Measurements from ENCODE around the gene ZNF750.

The ZNF750 gene

DNA sequence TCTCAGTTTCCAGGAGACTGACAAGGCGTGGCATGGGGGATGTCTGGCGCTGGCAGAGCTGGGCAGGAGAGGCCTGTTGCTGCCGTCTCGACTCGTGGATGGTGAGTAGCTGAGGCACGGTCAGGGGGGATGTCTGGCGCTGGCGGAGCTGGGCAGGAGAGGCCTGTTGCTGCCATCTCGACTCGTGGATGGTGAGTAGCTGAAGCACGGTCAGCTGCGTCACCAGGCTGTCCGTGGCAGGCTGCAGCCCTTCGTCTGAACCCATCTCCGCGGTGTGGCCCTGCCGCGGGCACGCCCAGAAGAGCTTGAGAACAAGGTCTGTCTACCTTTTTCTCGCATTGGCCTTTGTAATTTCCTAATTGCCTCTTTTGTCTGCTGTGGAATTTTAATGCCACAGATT lies 25.0 kb downstream of the ZNF750 start:
- DNase-seq (ENCODE audit: low read depth in 1 of 2, low spot score in 1 of 2): no peak

DNA sequence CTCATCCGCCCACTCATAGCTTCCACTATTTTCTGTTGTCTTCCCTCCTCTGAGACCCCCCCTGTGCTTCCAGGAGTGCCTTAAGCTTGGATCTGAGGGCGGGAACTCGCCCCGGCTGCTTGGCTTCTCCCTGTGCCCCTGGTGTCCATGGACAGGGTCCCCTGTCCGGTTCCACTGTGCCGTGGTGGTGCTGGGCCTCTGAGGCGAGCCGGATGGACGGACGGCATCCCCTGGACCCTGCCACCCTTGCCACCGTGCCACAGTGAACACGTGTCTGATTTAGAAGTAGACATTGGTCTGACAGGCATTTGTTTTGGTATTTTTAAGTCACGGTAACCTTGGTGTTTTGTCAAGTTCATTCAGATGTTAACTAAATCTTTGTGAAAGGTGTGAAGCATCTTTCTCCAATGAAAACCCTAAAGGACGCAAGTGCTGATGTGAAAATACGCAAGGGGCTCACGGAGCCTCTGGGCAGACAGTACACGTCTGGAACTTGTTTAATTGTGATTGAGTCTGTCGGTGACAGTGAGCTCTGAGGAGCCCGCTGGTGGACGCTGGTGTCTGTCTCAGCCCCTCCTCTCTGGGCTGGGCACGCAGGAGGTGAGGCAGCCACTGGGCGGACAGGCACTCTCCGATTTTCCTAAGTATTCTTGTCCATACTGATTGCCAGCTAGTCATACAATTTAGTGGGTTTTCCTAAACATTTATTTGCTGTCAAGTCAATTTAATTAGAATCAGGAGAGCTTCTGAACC lies 26.3 kb downstream of the ZNF750 start:
- DNase-seq (ENCODE audit: low read depth in 1 of 2, low spot score in 1 of 2): no peak

DNA sequence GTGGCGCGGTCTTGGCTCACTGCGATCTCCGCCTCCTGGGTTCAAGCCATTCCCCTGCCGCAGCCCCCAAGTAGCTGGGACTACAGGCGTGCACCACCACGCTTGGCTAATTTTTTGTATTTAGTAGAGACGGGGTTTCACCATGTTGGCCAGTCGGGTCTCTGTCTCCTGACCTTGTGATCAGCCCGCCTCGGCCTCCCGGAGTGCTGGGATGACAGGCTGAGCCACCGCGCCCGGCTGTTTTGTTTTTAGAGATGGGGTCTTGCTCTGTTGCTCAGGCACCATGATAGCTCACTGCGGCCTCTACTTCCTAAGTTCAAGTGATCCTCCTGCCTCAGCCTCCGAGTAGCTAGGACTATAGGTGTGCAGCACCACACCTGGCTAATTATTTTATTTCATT lies 27.2 kb downstream of the ZNF750 start:
- no peak for DNase-seq (ENCODE audit: low read depth in 1 of 2, low spot score in 1 of 2)

DNA sequence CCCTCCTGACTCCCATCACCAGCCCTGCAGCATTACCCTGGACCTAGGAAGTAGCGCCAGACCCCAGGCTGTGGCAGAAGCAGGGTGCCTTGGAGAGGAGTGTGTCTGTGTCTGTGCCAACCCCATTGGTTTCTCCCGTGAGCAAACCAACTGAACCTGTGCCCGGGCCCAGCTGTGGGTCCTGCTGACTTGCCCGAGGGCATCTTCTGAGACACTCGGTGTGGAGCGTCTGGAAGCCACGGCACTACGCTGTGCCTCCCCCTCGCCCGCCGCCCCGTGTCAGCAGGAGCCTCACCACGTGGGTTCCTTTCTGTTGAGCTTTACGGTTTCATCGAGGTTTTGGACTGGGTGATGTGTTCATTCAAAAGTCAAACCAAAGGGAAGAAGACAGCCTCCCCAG lies 27.8 kb downstream of the ZNF750 start:
- DNase-seq (ENCODE audit: low read depth in 1 of 2, low spot score in 1 of 2): no peak

DNA sequence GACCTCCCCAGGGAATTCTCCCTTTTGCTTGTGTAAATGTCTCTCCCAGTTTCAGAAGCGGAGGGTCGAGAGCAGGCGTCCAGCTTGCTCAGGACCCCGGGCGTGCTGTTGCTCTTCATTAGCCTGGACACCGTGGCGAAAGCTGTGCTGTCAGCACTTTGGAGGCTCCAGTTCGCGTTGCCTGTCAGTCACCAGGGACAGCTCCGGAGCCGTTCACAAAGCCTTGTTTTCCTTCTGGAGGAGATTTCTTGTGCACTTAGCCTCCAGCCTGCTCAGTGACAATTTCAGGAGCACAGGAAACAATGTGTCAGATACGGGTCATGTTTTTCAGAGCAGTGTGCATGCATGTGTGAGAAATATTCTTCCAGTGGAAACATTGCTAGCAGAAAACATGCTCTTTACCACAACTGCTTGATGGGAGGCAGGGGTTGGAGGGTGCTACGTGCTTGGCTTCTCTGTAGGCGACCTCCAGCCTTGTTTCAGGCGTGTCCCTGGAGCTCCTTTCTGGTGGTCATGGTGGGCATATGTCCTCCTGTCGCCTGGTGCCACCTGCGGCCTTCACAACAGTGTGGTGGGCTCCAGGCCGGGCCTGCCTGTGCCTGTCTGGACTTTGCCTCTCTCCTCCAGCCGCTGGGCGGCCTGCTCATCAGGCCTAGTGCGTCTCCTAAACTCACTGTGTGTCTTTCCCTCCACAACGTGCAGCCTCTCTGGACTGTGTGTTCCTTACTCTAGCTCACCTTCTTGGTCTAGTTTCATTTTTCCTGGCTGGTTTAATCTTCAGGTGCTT lies 29.0 kb downstream of the ZNF750 start:
- no peak for DNase-seq (ENCODE audit: low read depth in 1 of 2, low spot score in 1 of 2)

DNA sequence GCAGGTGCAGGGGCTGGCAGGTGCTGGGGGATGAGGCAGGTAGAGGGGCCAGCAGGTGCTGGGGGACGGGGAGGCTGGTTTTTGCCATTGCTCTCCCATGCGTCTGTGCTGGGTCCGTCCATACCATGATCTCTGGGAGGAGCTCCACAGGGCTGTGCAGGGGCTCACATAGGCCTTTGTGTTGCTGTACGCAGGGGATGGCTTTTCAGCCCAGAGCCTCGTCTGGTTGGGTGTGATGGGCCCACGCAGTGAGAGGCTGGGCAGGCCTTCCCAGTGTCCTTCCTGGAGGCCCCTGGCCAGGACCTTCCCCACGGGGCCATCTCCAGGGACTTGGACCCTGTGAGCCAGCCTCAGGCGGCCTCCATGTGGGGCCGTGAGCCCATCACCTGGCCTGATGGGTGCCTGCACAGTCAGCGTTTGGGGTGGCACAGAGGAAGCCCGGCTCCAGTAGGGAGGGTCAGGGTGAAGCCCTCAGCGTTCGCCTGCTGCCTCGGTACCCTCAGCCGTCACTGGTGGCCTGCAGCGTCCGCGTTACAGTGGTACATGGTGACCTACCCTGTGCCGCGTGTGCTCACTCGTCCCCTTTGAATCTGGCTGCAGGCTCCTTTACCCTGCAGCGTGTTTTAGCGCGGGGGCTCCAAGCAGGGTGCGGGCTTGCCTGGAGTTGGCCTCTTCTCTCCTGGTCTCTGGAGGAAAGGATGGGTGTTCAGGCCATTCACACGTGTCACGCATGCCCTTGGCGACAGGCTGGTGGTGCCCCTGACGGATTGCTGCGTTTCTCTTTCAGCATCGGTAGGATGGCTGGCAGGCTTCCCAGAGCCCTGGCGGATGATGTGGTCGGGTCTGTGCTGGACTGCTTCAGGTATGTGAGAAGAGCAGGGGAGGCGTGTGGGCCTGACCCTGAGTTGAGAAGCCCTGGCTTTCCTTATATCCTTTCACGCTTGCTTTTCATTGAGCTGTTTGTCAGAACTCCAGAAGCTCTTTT lies 30.6 kb downstream of the ZNF750 start:
- no peak for DNase-seq (ENCODE audit: low read depth in 1 of 2, low spot score in 1 of 2)

DNA sequence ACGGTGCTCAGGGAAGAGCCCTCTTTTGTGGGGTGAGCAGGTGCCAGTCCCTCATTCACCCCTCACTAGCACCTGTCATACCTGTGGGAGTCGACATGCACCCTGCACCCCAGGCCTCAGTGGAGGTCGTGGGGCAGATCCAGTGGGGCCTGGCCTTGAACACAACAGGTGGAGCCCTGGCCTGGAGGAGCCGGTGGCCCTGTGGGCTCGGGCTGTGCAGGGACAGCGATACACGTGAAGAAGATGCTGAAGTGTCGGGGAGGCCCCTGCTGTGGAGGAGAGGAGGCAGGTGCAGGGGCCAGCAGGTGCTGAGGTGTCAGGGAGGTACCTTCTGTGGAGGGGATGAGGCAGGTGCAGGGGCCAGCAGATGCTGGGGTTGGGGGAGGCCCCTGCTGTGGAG lies 31.8 kb downstream of the ZNF750 start:
- DNase-seq (ENCODE audit: low read depth in 1 of 2, low spot score in 1 of 2): no peak

DNA sequence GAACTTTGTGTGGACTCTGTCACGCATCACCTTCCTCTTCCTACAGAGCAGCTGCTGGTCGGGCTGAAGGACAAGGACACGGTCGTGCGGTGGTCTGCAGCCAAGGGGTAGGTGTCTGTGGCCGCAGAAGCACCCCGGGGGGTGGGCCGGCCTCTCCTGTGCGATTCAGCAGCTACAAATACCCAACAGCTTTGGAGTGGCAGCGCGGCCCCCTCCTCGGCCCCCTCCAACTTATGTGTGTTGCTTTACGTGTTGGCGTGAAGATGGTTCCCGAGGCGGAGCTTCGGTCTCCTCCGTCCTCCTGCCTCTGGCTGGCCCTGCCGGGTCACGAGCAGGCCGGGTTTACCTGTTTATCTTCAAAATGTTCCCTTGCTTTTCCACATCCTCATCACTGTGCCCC lies 32.3 kb downstream of the ZNF750 start:
- DNase-seq (ENCODE audit: low read depth in 1 of 2, low spot score in 1 of 2): no peak

DNA sequence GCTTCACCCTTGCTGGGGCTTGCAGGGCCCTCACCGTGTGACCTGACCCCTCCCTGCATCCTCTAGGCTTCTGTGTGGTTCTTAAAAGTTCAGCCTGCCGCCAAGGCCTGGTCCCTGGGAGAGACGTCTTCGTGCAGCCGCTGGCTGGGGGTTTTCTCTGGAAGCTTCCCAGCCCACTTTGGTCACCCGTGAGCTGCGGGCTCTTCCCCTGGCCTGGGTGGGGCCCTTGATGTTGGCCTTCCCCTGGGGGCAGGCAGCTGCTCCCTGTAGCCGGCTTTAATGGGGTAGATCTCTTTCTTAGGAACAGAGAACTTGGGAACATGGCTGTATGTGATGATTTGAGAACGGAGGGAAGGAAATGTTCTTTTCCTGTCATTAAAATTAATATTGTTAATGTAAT lies 32.7 kb downstream of the ZNF750 start:
- DNase-seq (ENCODE audit: low read depth in 1 of 2, low spot score in 1 of 2): no peak

DNA sequence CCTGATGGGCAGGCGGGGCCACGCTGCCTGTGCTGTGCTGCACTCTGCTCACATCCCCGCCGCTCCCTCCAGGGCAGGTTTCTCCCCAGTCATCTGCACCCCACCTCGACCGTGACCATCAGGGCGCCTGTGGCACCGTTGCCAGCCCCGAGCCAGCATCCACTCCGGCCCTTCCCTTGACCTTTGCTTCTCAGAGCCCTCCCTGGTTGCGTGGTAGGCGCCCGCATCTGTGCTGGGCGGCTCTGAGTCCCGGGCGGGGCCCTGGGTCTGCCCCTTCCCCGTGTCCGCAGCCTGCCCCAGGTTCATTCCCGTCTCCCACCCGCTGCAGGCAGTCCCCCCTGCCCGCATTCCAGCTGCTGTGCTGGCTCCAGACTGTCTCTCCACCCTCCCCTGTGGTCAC lies 33.2 kb downstream of the ZNF750 start:
- no peak for DNase-seq (ENCODE audit: low read depth in 1 of 2, low spot score in 1 of 2)

DNA sequence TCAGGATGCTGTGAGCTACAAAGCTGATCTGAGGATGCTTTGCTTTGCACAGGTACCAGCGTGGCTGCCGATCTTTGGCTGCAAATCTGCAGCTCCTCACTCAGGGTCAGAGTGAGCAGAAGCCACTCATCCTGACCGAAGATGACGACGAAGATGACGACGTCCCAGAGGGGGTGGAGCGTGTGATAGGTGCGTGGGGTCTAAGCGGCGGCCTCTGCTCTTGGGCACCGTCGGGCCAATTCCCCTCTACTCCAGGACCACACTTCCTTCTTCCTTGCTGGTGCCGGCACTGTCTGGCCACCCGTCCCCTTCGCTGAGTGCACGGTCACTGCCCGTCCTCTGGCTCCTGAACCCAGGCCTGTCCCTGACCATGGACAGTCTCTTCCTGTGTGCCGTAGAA lies 34.0 kb downstream of the ZNF750 start:
- DNase-seq (ENCODE audit: low read depth in 1 of 2, low spot score in 1 of 2): no peak

DNA sequence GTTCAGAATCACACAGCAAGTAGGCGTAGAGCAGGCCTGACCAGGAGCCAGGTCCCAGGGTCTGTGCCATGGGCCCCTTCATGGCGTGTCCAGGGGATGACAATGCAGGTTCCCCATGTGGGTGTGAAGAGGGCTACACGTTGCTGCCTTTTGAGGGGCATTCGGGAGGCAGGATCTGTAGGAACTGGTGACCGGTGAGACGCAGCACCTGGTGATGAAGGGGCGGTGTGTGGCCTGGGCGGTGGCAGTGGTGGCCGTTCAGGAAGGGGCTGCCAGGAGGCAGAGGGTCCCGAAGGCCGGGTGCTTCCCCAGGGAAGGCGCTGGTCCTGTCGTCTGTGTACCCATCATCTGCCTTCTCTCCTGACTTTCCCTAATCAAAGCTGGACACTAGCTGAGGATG lies 34.6 kb downstream of the ZNF750 start:
- no peak for DNase-seq (ENCODE audit: low read depth in 1 of 2, low spot score in 1 of 2)

DNA sequence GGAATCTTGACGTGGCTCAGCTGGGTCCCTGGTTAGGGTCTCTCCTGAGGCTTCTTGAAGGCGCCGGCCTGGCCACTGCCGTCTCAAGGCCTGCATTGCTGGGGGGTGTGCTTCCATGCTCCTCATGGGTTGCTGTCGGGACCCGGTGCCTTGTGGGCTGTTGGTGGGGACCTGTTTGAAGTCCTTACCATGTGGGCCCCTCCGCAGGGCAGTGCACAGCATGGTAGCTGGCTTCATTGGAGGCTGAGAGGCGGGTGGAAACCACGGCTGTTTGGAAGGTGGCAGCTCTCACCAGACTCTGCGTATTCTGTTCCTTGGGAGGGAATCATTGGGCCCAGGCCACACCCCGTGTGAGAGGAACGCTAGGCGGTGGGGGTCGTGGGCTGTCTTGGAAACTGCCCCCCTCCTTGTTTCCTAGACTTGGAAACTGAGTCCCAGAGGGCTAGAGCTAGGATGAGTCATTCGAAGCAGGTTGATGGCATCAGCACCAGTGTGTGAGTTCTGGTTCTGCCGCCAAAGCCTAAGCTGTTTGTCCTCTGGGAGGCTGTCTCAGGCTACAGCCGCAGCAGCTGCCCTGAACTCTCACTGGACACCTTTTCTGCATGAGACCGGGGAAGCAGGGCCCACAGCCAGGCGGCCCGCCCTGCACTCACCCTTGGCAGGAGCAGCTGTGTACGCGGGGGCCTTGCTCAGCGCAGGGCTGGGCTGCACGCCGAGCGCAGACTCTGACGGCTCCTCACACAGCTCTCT lies 35.2 kb downstream of the ZNF750 start:
- DNase-seq (ENCODE audit: low read depth in 1 of 2, low spot score in 1 of 2): no peak

DNA sequence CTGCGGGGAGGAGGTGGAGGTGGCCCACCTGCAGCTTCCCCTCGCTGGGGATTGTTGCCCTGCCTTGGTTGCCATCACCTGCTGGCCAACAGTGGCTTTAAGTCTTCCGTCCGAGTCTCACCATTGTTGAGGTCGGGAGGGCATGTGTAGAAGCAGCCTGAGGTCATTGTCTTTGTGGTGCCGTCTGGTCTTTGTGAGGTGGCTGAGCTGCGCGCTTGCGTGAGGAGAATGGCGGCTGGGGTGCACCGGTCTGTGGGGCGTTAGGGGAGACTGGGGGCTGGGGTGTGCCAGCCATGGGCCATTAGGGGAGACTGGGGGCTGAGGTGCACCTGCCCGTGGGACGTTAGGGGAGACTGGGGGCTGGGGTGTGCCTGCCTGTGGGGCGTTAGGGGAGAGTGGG lies 36.2 kb downstream of the ZNF750 start:
- DNase-seq (ENCODE audit: low read depth in 1 of 2, low spot score in 1 of 2): no peak

DNA sequence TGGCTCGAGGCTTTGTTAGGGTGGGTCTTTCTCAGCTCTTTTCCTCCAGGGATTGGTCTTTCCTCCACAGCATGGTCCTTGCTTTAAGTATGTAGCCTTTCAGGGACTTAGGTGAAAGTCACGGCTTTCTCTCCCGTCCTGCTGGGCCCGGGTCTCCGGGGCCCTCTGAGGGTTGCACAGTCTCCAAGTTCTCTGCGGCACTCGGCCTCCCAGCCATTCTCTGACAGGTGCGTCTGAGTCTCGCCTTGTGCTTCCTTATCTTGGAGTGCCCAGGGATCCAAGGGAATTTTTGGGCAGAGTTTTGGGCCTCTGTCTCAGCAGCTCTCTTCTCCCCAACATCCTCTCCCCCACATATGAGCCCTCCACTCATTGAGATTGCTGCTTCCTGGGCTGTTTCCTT lies 36.6 kb downstream of the ZNF750 start:
- no peak for DNase-seq (ENCODE audit: low read depth in 1 of 2, low spot score in 1 of 2)

DNA sequence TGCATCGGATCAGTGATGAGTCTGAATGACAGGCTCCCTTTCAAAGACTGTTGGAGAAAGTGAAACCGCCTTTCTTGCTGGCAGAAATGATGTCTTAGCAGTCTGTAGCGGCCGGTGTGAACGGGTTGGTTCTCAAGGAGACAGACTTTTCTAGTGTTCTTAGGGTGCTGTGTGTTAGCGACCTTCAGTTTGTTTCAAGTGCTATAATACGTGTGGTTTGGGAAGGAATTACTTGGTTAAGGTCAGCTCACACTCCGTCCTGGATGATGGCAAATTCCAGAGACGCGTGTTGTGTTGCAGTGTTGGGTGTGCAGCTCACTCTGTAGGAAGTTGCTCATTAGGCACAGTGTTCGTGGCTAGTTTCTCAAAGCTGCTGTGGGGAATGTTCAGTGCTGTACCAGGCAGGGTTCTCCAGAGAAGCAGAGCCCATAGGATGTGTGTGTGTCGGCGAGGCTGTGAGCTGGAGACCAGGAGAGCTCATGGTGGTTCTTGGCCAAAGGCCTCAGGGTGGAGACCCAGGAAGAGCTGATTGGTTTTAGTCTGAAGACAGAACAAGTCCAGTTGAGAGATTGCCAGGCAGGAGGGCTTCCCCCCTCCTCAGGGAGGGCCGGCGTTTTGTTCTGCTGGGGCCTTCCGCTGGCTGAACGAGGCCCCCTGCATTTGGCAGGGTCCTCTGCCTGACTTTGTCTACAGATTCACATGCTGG lies 37.6 kb downstream of the ZNF750 start:
- no peak for DNase-seq (ENCODE audit: low read depth in 1 of 2, low spot score in 1 of 2)

DNA sequence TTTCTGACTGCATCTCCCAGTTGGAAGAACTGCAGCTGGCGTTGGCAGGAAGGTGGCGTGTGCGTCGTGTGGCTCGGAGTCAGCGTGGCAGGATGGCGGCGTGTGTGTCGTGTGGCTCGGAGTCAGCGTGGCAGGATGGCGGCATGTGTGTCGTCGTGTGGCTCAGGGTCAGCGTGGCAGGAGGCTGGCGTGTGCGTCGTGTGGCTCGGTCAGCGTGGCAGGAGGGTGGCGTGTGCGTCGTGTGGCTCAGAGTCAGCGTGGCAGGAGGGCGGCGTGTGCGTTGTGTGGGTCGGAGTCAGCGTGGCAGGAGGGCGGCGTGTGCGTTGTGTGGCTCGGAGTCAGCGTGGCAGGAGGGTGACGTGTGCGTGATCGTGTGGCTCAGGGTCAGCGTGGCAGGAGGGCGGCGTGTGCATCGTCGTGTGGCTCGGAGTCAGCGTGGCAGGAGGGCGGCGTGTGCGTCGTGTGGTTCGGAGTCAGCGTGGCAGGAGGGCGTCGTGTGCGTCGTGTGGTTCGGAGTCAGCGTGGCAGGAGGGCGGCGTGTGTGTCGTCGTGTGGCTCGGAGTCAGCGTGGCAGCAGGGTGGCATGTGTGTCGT lies 38.3 kb downstream of the ZNF750 start:
- no peak for DNase-seq (ENCODE audit: low read depth in 1 of 2, low spot score in 1 of 2)

DNA sequence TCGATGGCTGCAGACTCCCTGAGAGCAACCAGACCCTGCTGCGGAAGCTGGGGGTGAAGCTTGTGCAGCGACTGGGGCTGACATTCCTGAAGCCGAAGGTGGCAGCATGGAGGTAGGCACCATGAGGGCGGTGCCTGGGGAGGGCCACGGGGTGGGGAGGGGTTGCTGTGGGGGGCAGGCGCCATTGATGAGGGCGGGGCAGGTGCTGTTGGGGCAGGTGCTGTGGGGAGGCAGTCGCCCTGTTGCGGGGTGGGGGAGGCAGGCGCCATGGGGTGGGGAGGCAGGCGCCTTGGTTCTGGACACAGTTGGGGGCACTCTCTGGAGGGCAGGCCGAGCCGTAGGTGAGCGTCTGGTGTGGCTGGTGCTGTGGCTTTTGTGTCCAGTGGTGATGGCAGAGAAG lies 38.9 kb downstream of the ZNF750 start:
- no peak for DNase-seq (ENCODE audit: low read depth in 1 of 2, low spot score in 1 of 2)

DNA sequence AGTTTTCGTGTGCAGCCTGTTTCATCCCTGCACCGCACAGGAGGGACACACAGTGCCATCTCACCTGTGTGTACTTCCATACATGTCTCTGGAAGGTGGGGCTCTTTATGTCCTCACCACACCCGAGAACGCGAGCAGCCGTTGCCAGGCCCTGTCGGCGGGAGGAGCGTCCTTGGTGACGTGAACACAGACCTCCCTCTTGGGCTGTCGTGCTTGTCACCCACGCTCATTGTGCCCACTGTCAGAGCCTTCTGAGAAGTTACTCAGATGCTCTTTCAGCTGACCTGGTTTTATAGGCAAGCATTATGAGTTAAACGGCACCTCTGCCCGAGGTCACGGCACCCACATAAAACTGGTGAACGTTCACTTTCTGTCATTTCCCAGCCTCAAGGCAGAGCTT lies 40.2 kb downstream of the ZNF750 start:
- no peak for DNase-seq (ENCODE audit: low read depth in 1 of 2, low spot score in 1 of 2)

DNA sequence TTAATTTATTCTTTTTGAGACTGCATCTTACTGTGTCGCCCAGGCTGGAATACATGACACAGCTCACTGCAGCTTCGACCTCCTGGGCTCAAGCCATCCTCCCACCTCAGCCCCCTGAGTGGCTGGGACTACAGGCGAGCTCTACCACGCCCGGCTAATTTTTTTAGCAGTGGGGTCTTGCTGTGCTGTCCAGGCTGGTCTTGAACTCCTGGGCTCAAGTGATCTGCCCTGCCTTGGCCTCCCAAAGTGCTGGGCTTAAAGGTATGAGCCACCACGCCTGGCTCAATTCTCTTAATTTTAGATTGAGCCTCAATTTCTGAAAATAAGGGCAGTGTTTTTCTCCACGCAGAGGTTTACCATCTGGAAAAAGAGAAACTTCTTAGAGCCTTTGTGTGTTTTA lies 41.1 kb downstream of the ZNF750 start:
- no peak for DNase-seq (ENCODE audit: low read depth in 1 of 2, low spot score in 1 of 2)
